Adrenal gland (tissue), 5 donors: ENCODE data around the gene HOXC6.

Experiments
- POLR2A ChIP-seq, 2 donors: fragments of 450-650 bp; IDR thresholded peaks; one replicate each; pipeline ENCODE4 v1.6.1; 2017; ENCODE audit warnings: antibody characterized with exemption in 2 of 2, mild to moderate bottlenecking in 2 of 2, moderate library complexity in 1 of 2
- TF ChIP-seq, protein P1 (sequence below), 6 experiments: fragments of 450-650 bp in 4 of 6; fragments of 200-600 bp in 2 of 6; sonication (generic) in 1 of 6; IDR thresholded peaks; 1 replicate in 5 of 6; 2 replicates in 1 of 6; pipeline versions ENCODE4 v1.5.1 to v1.8.0; 2016 to 2021; ENCODE audit warnings: antibody characterized with exemption in 6 of 6, mild to moderate bottlenecking in 2 of 6, moderate library complexity in 1 of 6
- donor health status: DM: no; HTN: no; CAD: no.

- no peak for TF ChIP-seq POLR2A (IDR thresholded peaks at IDR 0.05)
- TF ChIP-seq, protein P1, sequence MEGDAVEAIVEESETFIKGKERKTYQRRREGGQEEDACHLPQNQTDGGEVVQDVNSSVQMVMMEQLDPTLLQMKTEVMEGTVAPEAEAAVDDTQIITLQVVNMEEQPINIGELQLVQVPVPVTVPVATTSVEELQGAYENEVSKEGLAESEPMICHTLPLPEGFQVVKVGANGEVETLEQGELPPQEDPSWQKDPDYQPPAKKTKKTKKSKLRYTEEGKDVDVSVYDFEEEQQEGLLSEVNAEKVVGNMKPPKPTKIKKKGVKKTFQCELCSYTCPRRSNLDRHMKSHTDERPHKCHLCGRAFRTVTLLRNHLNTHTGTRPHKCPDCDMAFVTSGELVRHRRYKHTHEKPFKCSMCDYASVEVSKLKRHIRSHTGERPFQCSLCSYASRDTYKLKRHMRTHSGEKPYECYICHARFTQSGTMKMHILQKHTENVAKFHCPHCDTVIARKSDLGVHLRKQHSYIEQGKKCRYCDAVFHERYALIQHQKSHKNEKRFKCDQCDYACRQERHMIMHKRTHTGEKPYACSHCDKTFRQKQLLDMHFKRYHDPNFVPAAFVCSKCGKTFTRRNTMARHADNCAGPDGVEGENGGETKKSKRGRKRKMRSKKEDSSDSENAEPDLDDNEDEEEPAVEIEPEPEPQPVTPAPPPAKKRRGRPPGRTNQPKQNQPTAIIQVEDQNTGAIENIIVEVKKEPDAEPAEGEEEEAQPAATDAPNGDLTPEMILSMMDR (IDR thresholded peaks at IDR 0.05): no peak
Observed at GRCh38 chr12:54056110-54056509, 27.9 kb downstream of the HOXC6 start.
